MM.1S (cell line): ENCODE measurements around the gene ARHGEF7.

Experiments
- DNase-seq: peaks from one replicate; pipeline ENCODE4 v3.0.0-alpha.2; 2015
- H2AFZ ChIP-seq: fragments of 300-600 bp; sonication (generic); 2 replicates; pipeline ENCODE4 v1.6.0; 2016; ENCODE audit warnings: antibody characterized with exemption, low read length
- H3F3A ChIP-seq: fragments of 300-600 bp; sonication (generic); 2 replicates; pipeline ENCODE4 v1.6.1; 2016; ENCODE audit warnings: mild to moderate bottlenecking, antibody characterized with exemption, low read length, moderate library complexity, mixed read lengths; ENCODE audit not compliant: insufficient read depth
- H3K27ac ChIP-seq: fragments of 300-600 bp; sonication (generic); 2 replicates; pipeline ENCODE4 v1.5.1; 2016; ENCODE audit warnings: mild to moderate bottlenecking, low read length
- H3K27me3 ChIP-seq: fragments of 300-600 bp; sonication (generic); replicated peaks from 2 replicates; pipeline ENCODE4 v1.6.0; 2016; ENCODE audit warnings: low read length; ENCODE audit not compliant: insufficient read depth
- H3K36me3 ChIP-seq: fragments of 300-600 bp; sonication (generic); replicated peaks from 2 replicates; pipeline ENCODE4 v1.6.1; 2016; ENCODE audit warnings: mild to moderate bottlenecking, low read length, mixed read lengths; ENCODE audit not compliant: insufficient read depth
- H3K4me1 ChIP-seq: fragments of 300-600 bp; sonication (generic); 2 replicates; pipeline ENCODE4 v1.6.1; 2016; ENCODE audit warnings: low read length, mixed read lengths
- H3K4me2 ChIP-seq: fragments of 300-600 bp; sonication (generic); 2 replicates; pipeline ENCODE4 v1.6.0; 2016; ENCODE audit warnings: low read depth, low read length
- H3K4me3 ChIP-seq: fragments of 300-600 bp; sonication (generic); 2 replicates; pipeline ENCODE4 v1.5.1; 2016; ENCODE audit warnings: low read length, mixed read lengths
- H3K79me2 ChIP-seq: fragments of 300-600 bp; sonication (generic); 2 replicates; pipeline ENCODE4 v1.6.1; 2016; ENCODE audit warnings: mixed run types, low read length, mixed read lengths
- H3K9ac ChIP-seq: fragments of 300-600 bp; sonication (generic); 2 replicates; pipeline ENCODE4 v1.6.1; 2016; ENCODE audit warnings: low read length, mixed read lengths
- H3K9me2 ChIP-seq: fragments of 300-600 bp; sonication (generic); replicated peaks from 2 replicates; pipeline ENCODE4 v1.6.1; 2016; ENCODE audit warnings: mild to moderate bottlenecking, low read length, mixed read lengths; ENCODE audit not compliant: insufficient read depth
- H3K9me3 ChIP-seq: fragments of 300-600 bp; sonication (generic); replicated peaks from 2 replicates; pipeline ENCODE4 v1.6.1; 2016; ENCODE audit warnings: mild to moderate bottlenecking, low read length, mixed read lengths; ENCODE audit not compliant: insufficient read depth
- H4K20me1 ChIP-seq: fragments of 300-600 bp; sonication (generic); 2 replicates; pipeline ENCODE4 v1.6.1; 2016; ENCODE audit warnings: mild to moderate bottlenecking, low read length, moderate library complexity, mixed read lengths; ENCODE audit not compliant: insufficient read depth
- CTCF ChIP-seq: fragments of 300-600 bp; sonication (generic); IDR thresholded peaks from 2 replicates; pipeline ENCODE4 v1.5.1; 2016; ENCODE audit warnings: antibody characterized with exemption, low read length, mixed read lengths
- EZH2 ChIP-seq: fragments of 300-600 bp; sonication (generic); optimal IDR thresholded peaks from 2 replicates; pipeline ENCODE3; 2017; ENCODE audit warnings: low read depth, mild to moderate bottlenecking, antibody characterized with exemption, low read length, mixed read lengths
- EZH2phosphoT487 ChIP-seq: fragments of 300-600 bp; sonication (generic); IDR thresholded peaks from 2 replicates; pipeline ENCODE4 v1.6.1; 2018; ENCODE audit warnings: antibody characterized with exemption, low read length

The ARHGEF7 gene

DNA sequence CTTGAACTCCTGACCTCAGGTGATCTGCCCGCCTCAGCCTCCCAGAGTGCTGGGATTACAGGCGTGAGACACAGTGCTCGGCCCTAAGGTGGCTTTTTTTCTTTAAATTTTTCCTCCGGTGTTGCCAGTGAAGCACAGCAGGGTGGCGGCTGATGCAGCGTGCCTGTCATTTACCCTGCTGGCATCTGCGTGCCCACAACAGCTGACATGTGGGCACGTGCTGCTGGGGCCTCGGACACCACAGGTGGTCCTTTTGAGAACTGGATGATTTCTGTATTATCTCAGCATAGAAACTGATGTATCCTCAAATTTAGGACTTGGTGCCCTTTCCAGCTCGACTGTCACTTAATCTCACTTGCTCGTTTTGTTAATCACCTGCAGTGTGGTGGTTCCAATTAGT, 174.1 kb downstream of the ARHGEF7 start:
- Histone ChIP-seq H3K79me2 (no peaks in the 10 kb centered on the region), H3K9me2 (no peaks in the 10 kb centered on the region), H2AFZ (no peak overlapping the region), H4K20me1 (no peaks in the 10 kb centered on the region), H3K4me2 (no peak overlapping the region), H3F3A (no peaks in the 10 kb centered on the region), H3K4me3 (no peak overlapping the region), H3K36me3 (no peaks in the 10 kb centered on the region; the same call in 1 of the 2 replicates), H3K4me1 (no peaks in the 10 kb centered on the region), H3K27me3 (no peaks in the 10 kb centered on the region), H3K9ac (no peak overlapping the region), H3K9me3 (0 out of 2 replicates have a peak, but pooled peaks cover 1% of the 10 kb centered on the region), H3K27ac (no peak overlapping the region)
- no peak for TF ChIP-seq EZH2
- DNase-seq: no peak

DNA sequence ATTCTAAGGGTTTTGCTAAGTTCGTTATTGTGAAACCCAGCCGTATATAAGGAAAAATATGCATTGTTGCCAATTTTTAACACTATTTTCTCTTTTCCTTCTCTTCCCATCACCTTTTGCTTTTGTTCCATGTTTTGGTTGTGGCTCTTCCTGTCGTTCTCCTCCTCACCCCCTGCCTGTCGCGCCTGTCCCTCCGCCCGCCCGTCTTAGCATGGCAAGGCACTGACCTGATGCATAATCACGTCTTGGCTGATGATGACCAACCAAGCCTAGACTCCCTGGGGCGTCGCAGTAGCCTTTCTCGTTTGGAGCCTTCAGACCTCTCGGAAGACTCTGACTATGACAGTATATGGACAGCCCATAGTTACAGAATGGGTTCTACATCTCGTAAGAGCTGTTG, 176.8 kb downstream of the ARHGEF7 start:
- Histone ChIP-seq H2AFZ (no peak overlapping the region), H3K9me2 (no peaks in the 10 kb centered on the region), H3K9ac (no peak overlapping the region), H3F3A (no peaks in the 10 kb centered on the region), H3K27ac (no peak overlapping the region), H3K4me3 (no peak overlapping the region), H3K27me3 (no peaks in the 10 kb centered on the region), H3K4me2 (no peak overlapping the region), H3K4me1 (peaks cover 13% of the 10 kb centered on the region), H3K79me2 (no peaks in the 10 kb centered on the region), H3K9me3 (0 out of 2 replicates have a peak, but pooled peaks cover 3% of the 10 kb centered on the region), H3K36me3 (no peaks in the 10 kb centered on the region; the same call in 1 of the 2 replicates), H4K20me1 (no peaks in the 10 kb centered on the region)
- TF ChIP-seq CTCF (no peak), EZH2 (no peak), EZH2phosphoT487 (no peak)
- DNase-seq: no peak

- no peaks in the 10 kb centered on the region; the same call in 1 of the 2 replicates for H3K36me3 ChIP-seq
Observed at GRCh38 chr13:111292710-111293485, 177.8 kb downstream of the ARHGEF7 start.

More at GRCh38 chr13:111292710-111293485, 177.8 kb downstream of the ARHGEF7 start:
- no peak overlapping the region for H3K27ac ChIP-seq
- no peaks in the 10 kb centered on the region for H3K79me2 ChIP-seq
- H2AFZ ChIP-seq: no peak overlapping the region
- no peak overlapping the region for H3K9ac ChIP-seq
- no peak overlapping the region for H3K4me2 ChIP-seq
- no peaks in the 10 kb centered on the region for H3F3A ChIP-seq
- no peaks in the 10 kb centered on the region for H3K9me2 ChIP-seq
- 0 out of 2 replicates have a peak, but pooled peaks cover 3% of the 10 kb centered on the region for H3K9me3 ChIP-seq
- H3K27me3 ChIP-seq: no peaks in the 10 kb centered on the region
- H4K20me1 ChIP-seq: no peaks in the 10 kb centered on the region
- DNase-seq: no peak
- H3K4me1 ChIP-seq: peaks cover 13% of the 10 kb centered on the region
- TF ChIP-seq EZH2phosphoT487 (no peak), CTCF (no peak), EZH2 (no peak)
- H3K4me3 ChIP-seq: no peak overlapping the region
